ENCODE measurements around the gene SCNN1A. TPM values are rescaled to one million over a fixed set of nuclear protein-coding genes. Genes with fewer than 3 reads are reported as not detected.

Gene SCNN1A
- polyA plus RNA-seq, 4 donors = 67.9 to 79.4 (median 70.4) TPM

DNA sequence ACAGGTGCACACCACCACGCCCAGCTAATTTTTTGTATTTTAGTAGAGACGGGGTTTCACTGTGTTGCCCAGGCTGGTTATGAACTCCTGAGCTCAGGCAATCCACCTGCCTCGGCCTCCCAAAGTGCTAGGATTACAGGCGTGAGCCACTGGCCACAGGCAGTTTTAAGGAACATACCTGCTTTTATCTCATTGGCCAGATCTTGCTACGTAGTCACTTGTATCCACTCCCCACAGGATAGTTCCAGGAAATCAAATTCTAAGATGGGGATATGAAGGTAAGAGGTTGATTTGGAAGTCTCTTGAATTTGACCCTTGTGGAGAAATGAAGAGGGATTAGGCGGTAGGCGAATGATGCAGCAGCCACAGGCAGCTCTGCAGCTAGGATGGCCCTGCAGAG lies 73.6 kb downstream of the SCNN1A start:
- no peak for DNase-seq (ENCODE audit: low read depth in 4 of 4, low spot score in 3 of 4)

DNA sequence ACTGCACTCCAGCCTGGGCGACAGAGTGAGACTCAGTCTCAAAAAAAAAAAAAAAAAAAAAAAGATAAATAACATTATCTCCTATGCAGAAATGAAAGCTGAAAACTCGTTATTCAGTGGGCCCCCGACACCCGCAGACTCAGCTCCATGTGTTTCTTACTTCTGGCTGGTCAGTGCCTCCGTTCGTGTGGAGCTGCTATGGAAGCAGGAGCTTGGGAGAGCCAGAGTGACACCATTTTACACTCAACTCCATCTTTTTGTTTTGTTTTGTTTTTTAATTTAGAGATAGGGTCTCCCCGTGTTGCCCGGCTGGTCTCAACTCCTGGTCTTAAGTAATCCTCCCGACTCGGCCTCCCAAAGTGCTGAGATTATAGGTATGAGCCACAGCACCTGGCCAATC lies 78.2 kb downstream of the SCNN1A start:
- DNase-seq (ENCODE audit: low read depth in 4 of 4, low spot score in 3 of 4) = no peak

Other genes with a start within 250 kb of the SCNN1A start
- gene CD9, start 175.2 kb downstream of the SCNN1A start, polyA plus RNA-seq (ENCODE audit: insufficient read length in 4 of 4) = 100 to 1,000 TPM; 182 to 211 (median 194) TPM
- 1 to 10 TPM; 2.3 to 6.2 (median 4.0) TPM for gene PLEKHG6, start 64.9 kb downstream of the SCNN1A start, polyA plus RNA-seq (ENCODE audit: insufficient read length in 4 of 4)
- 100 to 1,000 TPM; 103 to 118 (median 108) TPM for gene TNFRSF1A, start 33.5 kb downstream of the SCNN1A start, polyA plus RNA-seq (ENCODE audit: insufficient read length in 4 of 4)
- gene LTBR, start 8.6 kb upstream of the SCNN1A start, polyA plus RNA-seq (ENCODE audit: insufficient read length in 4 of 4) = 10 to 100 TPM; 60.4 to 64.9 (median 61.6) TPM
- 1 to 10 TPM in 2 of 4 donors, under 1 TPM in 2; 0.62 to 1.3 (median 1.00) TPM for gene CD27, start 69.4 kb upstream of the SCNN1A start, polyA plus RNA-seq (ENCODE audit: insufficient read length in 4 of 4)
- gene TAPBPL, start 76.5 kb upstream of the SCNN1A start, polyA plus RNA-seq (ENCODE audit: insufficient read length in 4 of 4) = 10 to 100 TPM; 16.1 to 19.8 (median 18.7) TPM
- 10 to 100 TPM in 2 of 4 donors, 1 to 10 TPM in 2; 8.0 to 11.6 (median 10.1) TPM for gene VAMP1, start 95.1 kb upstream of the SCNN1A start, polyA plus RNA-seq (ENCODE audit: insufficient read length in 4 of 4)
- gene MRPL51, start 117.7 kb upstream of the SCNN1A start, polyA plus RNA-seq (ENCODE audit: insufficient read length in 4 of 4) = 100 to 1,000 TPM; 179 to 191 (median 185) TPM
- gene NCAPD2, start 118.5 kb upstream of the SCNN1A start, polyA plus RNA-seq (ENCODE audit: insufficient read length in 4 of 4) = 10 to 100 TPM; 57.5 to 62.5 (median 59.9) TPM
- gene GAPDH, start 159.0 kb upstream of the SCNN1A start, polyA plus RNA-seq (ENCODE audit: insufficient read length in 4 of 4) = 1,000 to 10,000 TPM; 1,811 to 2,323 (median 1,879) TPM
- gene IFFO1, start 180.5 kb upstream of the SCNN1A start, polyA plus RNA-seq (ENCODE audit: insufficient read length in 4 of 4) = 10 to 100 TPM; 12.1 to 16.5 (median 14.0) TPM
- gene NOP2, start 192.7 kb upstream of the SCNN1A start, polyA plus RNA-seq (ENCODE audit: insufficient read length in 4 of 4) = 10 to 100 TPM; 22.8 to 26.9 (median 23.9) TPM
- 100 to 1,000 TPM; 267 to 304 (median 280) TPM for gene CHD4, start 231.8 kb upstream of the SCNN1A start, polyA plus RNA-seq (ENCODE audit: insufficient read length in 4 of 4)